T-helper 1 cell (primary cell): ENCODE results near the gene NADK.

Source experiments
- DNase-seq, 5 donors: peaks; one replicate each; pipeline ENCODE4 v3.0.0-alpha.2; 2012 to 2020

Gene NADK

GRCh38 chr1:1786836-1787605 is 8.8 kb upstream of the NADK start:
- DNase-seq = no peak

GRCh38 chr1:1785666-1786065 is 7.4 kb upstream of the NADK start:
- DNase-seq = no peak

GRCh38 chr1:1784933-1785332 is 6.7 kb upstream of the NADK start:
- DNase-seq = no peak

- DNase-seq = no peak
Observed at GRCh38 chr1:1783320-1783719, 5.0 kb upstream of the NADK start.

GRCh38 chr1:1782399-1783221 is 4.3 kb upstream of the NADK start:
- peak in 1 of 5 donors; percentile 32 for DNase-seq

- DNase-seq = no peak
Observed at GRCh38 chr1:1781526-1781903, 3.2 kb upstream of the NADK start.

GRCh38 chr1:1780598-1781525 is 2.6 kb upstream of the NADK start:
- no peak for DNase-seq

- DNase-seq = peak; percentile 24 to 87 (median 39)
Observed at GRCh38 chr1:1779691-1780597, 1.7 kb upstream of the NADK start.

GRCh38 chr1:1779320-1779675 is 1.0 kb upstream of the NADK start:
- no peak for DNase-seq

- peak; percentile 72 to 81 (median 76) for DNase-seq
Observed at GRCh38 chr1:1778663-1779319, 521 bp upstream of the NADK start.

GRCh38 chr1:1777583-1777899 is 729 bp downstream of the NADK start:
- no peak for DNase-seq

- DNase-seq = no peak
Observed at GRCh38 chr1:1776672-1777582, 1.3 kb downstream of the NADK start.

- DNase-seq = no peak
Observed at GRCh38 chr1:1775327-1776226, 2.7 kb downstream of the NADK start.

- no peak for DNase-seq
Observed at GRCh38 chr1:1773874-1774273, 4.4 kb downstream of the NADK start.

GRCh38 chr1:1771096-1771495 is 7.2 kb downstream of the NADK start:
- no peak for DNase-seq

- no peak for DNase-seq
Observed at GRCh38 chr1:1770102-1770501, 8.2 kb downstream of the NADK start.

GRCh38 chr1:1768249-1768992 is 9.8 kb downstream of the NADK start:
- no peak for DNase-seq

GRCh38 chr1:1764876-1765470 is 13.3 kb downstream of the NADK start:
- DNase-seq = no peak
